GM12878 (cell line): ENCODE results near the gene SLCO3A1. TPM values are rescaled to one million over a fixed set of nuclear protein-coding genes. Genes with fewer than 3 reads are reported as not detected.

Experiments used
- ATAC-seq: fragments of 200-7000 bp; cut with Tn5 transposase; 3 replicates; pipeline ENCODE4 v1.9.1; 2020; ENCODE audit warnings: mild to moderate bottlenecking, moderate library complexity
- BruUV-seq: library from RNA; stranded (reverse); fragments of 400-500 nt; replicated peaks from 2 replicates; lab custom pipeline; 2021; lab: Mats Ljungman, UMichigan
- CTCF ChIA-PET: fragments of 300-600 bp; sonication (Branson Sonifier 250); formaldehyde crosslinking; extraction: SDS; loops from one replicate; lab custom pipeline; 2021; ENCODE audit warnings: inconsistent platforms; lab: Yijun Ruan, JAX
- POLR2A ChIA-PET: fragments of 350-600 bp; formaldehyde crosslinking; extraction: SDS; loops from one replicate; lab custom pipeline; 2021; ENCODE audit warnings: inconsistent platforms; lab: Charles Lee
- RAD21 ChIA-PET: fragments of 300-600 bp; sonication (Branson Sonifier 250); formaldehyde crosslinking; loops from one replicate; lab custom pipeline; 2023; ENCODE audit warnings: antibody characterized with exemption; ENCODE audit not compliant: unreplicated experiment; lab: Charles Lee
- SMC1A ChIA-PET: fragments of 300-600 bp; sonication (Branson Sonifier 250); formaldehyde crosslinking; loops from one replicate; lab custom pipeline; 2023; ENCODE audit not compliant: unreplicated experiment, uncharacterized antibody; lab: Charles Lee
- DNase-seq: peaks from one replicate; pipeline ENCODE4 v3.0.0-alpha.2; 2011; ENCODE audit warnings: low read depth, low spot score
- FAIRE-seq: peaks from 3 replicates; lab custom pipeline; 2011; peaks lifted over from hg19 to GRCh38; lab: Jason Lieb, UNC
- H2AFZ ChIP-seq: 2 replicates; pipeline ENCODE4 v1.6.0; 2011; ENCODE audit warnings: low read depth, low read length, control low read depth; ENCODE audit not compliant: control insufficient read depth
- H3K27ac ChIP-seq: 2 replicates; pipeline ENCODE4 v1.5.1; 2011; ENCODE audit warnings: control low read depth; ENCODE audit not compliant: control insufficient read depth, insufficient read depth
- H3K27me3 ChIP-seq, 2 experiments: replicated peaks in 1 of 2; 2 replicates each; pipeline versions ENCODE4 v1.6.0 to v1.6.1; 2011; ENCODE audit warnings: low read length in 1 of 2; ENCODE audit not compliant: control insufficient read depth in 2 of 2, insufficient read depth in 2 of 2
- H3K36me3 ChIP-seq, 2 experiments: 2 replicates each; pipeline ENCODE4 v1.5.1; 2011; ENCODE audit warnings: low read length in 1 of 2; ENCODE audit not compliant: control insufficient read depth in 2 of 2, insufficient read depth in 2 of 2
- H3K4me1 ChIP-seq: 2 replicates; pipeline ENCODE4 v1.6.1; 2011; ENCODE audit warnings: mild to moderate bottlenecking, low read length, moderate library complexity, mixed read lengths; ENCODE audit not compliant: control insufficient read depth, insufficient read depth
- H3K4me2 ChIP-seq: 2 replicates; pipeline ENCODE4 v1.6.0; 2011; ENCODE audit warnings: control low read depth; ENCODE audit not compliant: control insufficient read depth, insufficient read depth
- H3K4me3 ChIP-seq: fragments of 200-600 bp; sonication (generic); 2 replicates; pipeline ENCODE4 v1.5.1; 2016
- H3K79me2 ChIP-seq: 2 replicates; pipeline ENCODE4 v1.6.0; 2011; ENCODE audit warnings: low read length; ENCODE audit not compliant: control insufficient read depth, insufficient read depth
- H3K9ac ChIP-seq: 2 replicates; pipeline ENCODE4 v1.8.0; 2011; ENCODE audit warnings: low read length, control low read depth, mixed read lengths; ENCODE audit not compliant: control insufficient read depth, insufficient read depth
- H3K9me3 ChIP-seq: replicated peaks from 3 replicates; pipeline ENCODE4 v1.5.1; 2011; ENCODE audit warnings: mild to moderate bottlenecking, low read length; ENCODE audit not compliant: control insufficient read depth, insufficient read depth
- H4K20me1 ChIP-seq: 2 replicates; pipeline ENCODE4 v1.6.0; 2011; ENCODE audit not compliant: control insufficient read depth, insufficient read depth
- ATF2 ChIP-seq: IDR thresholded peaks from 2 replicates; pipeline ENCODE4 v1.6.1; 2012; ENCODE audit warnings: low read length, inconsistent platforms
- BRCA1 ChIP-seq: IDR thresholded peaks from 2 replicates; pipeline ENCODE4 v1.6.1; 2011; ENCODE audit warnings: low read depth, low read length, improper control_type of control experiment
- CBFB ChIP-seq: IDR thresholded peaks from 2 replicates; pipeline ENCODE4 v1.6.1; 2016; ENCODE audit warnings: antibody characterized with exemption, low read depth
- CHD1 ChIP-seq: IDR thresholded peaks from 2 replicates; pipeline ENCODE4 v1.6.1; 2012; ENCODE audit warnings: low read depth, low read length, improper control_type of control experiment
- CHD4 ChIP-seq: fragments of 200-600 bp; sonication (generic); IDR thresholded peaks from 2 replicates; pipeline ENCODE4 v1.6.1; 2016; ENCODE audit warnings: mild to moderate bottlenecking
- CREM ChIP-seq: IDR thresholded peaks from 2 replicates; pipeline ENCODE4 v1.6.1; 2014; ENCODE audit warnings: antibody characterized with exemption, low read depth
- GATAD2B ChIP-seq: fragments of 450-650 bp; conservative IDR thresholded peaks from 2 replicates; pipeline ENCODE4 v1.6.1; 2017; ENCODE audit warnings: low read depth, mild to moderate bottlenecking, moderate library complexity
- HDGF ChIP-seq: fragments of 450-650 bp; IDR thresholded peaks from 2 replicates; pipeline ENCODE4 v1.6.1; 2016; ENCODE audit warnings: antibody characterized with exemption
- MAX ChIP-seq: IDR thresholded peaks from 2 replicates; pipeline ENCODE4 v1.6.1; 2012; ENCODE audit warnings: low read depth, low read length, improper control_type of control experiment
- MYC ChIP-seq: IDR thresholded peaks from 2 replicates; pipeline ENCODE4 v1.6.1; 2011; ENCODE audit warnings: mild to moderate bottlenecking, low read length, moderate library complexity, inconsistent platforms; ENCODE audit not compliant: insufficient read depth, insufficient replicate concordance, insufficient read length, severe bottlenecking
- PKNOX1 ChIP-seq: fragments of 450-650 bp; IDR thresholded peaks from 2 replicates; pipeline ENCODE4 v1.6.1; 2016; ENCODE audit warnings: mild to moderate bottlenecking
- SMAD5 ChIP-seq: IDR thresholded peaks from 2 replicates; pipeline ENCODE4 v1.6.1; 2016; ENCODE audit warnings: antibody characterized with exemption, low read depth
- SUPT20H ChIP-seq: IDR thresholded peaks from 2 replicates; pipeline ENCODE4 v1.6.1; 2011; ENCODE audit warnings: low read depth, mild to moderate bottlenecking, low read length, moderate library complexity, borderline replicate concordance; ENCODE audit not compliant: control insufficient read depth
- TCF7 ChIP-seq: IDR thresholded peaks from 2 replicates; pipeline ENCODE4 v1.6.1; 2014; ENCODE audit warnings: antibody characterized with exemption, borderline replicate concordance
- ZNF24 ChIP-seq: fragments of 450-650 bp; IDR thresholded peaks from 2 replicates; pipeline ENCODE4 v1.6.1; 2017; ENCODE audit warnings: antibody characterized with exemption, mild to moderate bottlenecking
- WGBS: methylation state at CpG from one replicate; pipeline ENCODE4 v1.1.6; 2016; ENCODE audit warnings: low lambda C conversion rate; ENCODE audit not compliant: insufficient replicate concordance, insufficient coverage; ENCODE audit errors: missing lambda C conversion rate; 5-methylcytosine and 5-hydroxymethylcytosine counted together
- in situ Hi-C: fragments of 300-500 bp; cut with MboI; formaldehyde crosslinking; loops from 9 replicates; pipeline ENCODE4 v1.14.3; 2018; ENCODE audit warnings: mixed read lengths
- intact Hi-C: fragments of 100-400 bp; cut with micrococcal nuclease; formaldehyde crosslinking; loops from one replicate; pipeline ENCODE4 v1.14.2; 2022; ENCODE audit not compliant: unreplicated experiment
- polyA plus RNA-seq, 11 experiments: library from polyadenylated mRNA; depleted of rRNA in 4 of 11; unstranded in 6 of 11; stranded (reverse) in 5 of 11; fragments of >200 nt; fragmentation: Nextera tagmentation in 4 of 11; fragmentation: Illumina TruSeq in 1 of 11; extraction: Ambion mirVana in 4 of 11; extraction: Trizol in 1 of 11; gene quantifications; 1 replicate in 1 of 11; 2 replicates in 10 of 11; pipeline versions ENCODE4 v1.2.1 to v1.2.3, GENCODE V29; 2011 to 2016; ENCODE audit warnings: inconsistent platforms in 2 of 11, missing spikeins in 2 of 11, low read depth in 1 of 11
- total RNA-seq, 4 experiments: library from RNA; depleted of rRNA in 3 of 4; stranded (reverse); fragments of >200 nt in 3 of 4; fragmentation: Illumina TruSeq in 1 of 4; extraction: Trizol in 1 of 4; gene quantifications; 2 replicates each; pipeline versions ENCODE4 v1.2.1 to v1.2.3, GENCODE V29; 2013 to 2021

SLCO3A1 gene
- total and polyA plus RNA-seq, 10 of the 15 experiments (the other 5 are each of a cell fraction or from before 2014, with no cell fraction given): 0.05 to 5.9 (median 0.31) TPM

- H4K20me1 ChIP-seq: no peaks in the 10 kb centered on the region
- 44% methylated on average over 4 of the region's 4 CpGs for WGBS
- H3K9me3 ChIP-seq: no peaks in the 10 kb centered on the region
- H3K9ac ChIP-seq: no peak overlapping the region
- H3K27ac ChIP-seq: no peak overlapping the region
- intact Hi-C loops (no loop called here), in situ Hi-C loops (no loop called here)
- ChIA-PET CTCF (no interaction called here), POLR2A (no interaction called here), RAD21 (no interaction called here)
- FAIRE-seq: no peak
- no peak overlapping the region for H3K4me3 ChIP-seq
- H3K79me2 ChIP-seq: no peaks in the 10 kb centered on the region
- BruUV-seq: no TSS peak
- peaks cover 19% of the 10 kb centered on the region for H3K4me1 ChIP-seq
- H2AFZ ChIP-seq: no peak overlapping the region
- no peak for TF ChIP-seq MAX
- TF ChIP-seq, all 136 proteins: peak for 0
- ATAC-seq (no peak), DNase-seq (no peak)
- Histone ChIP-seq H3K4me2 (no peak overlapping the region), H3K36me3 (no peaks in the 10 kb centered on the region), H3K27me3 (no peaks in the 10 kb centered on the region)
- SMC1A ChIA-PET: no interaction called here
These were observed 311.5 kb downstream of the SLCO3A1 start for GRCh38 chr15:92165001-92165346.

- Histone ChIP-seq H3K9ac (no peak overlapping the region), H3K4me2 (no peak overlapping the region)
- in situ Hi-C loops: no loop called here
- TF ChIP-seq CHD4: no peak
- no peak for TF ChIP-seq SMAD5
- TF ChIP-seq PKNOX1: no peak
- TF ChIP-seq ZNF24: no peak
- no peak for TF ChIP-seq TCF7
- no peak for TF ChIP-seq HDGF
- TF ChIP-seq SUPT20H: no peak
- no peak for TF ChIP-seq ATF2
- TF ChIP-seq BRCA1: no peak
- no peak for TF ChIP-seq MYC
- TF ChIP-seq CBFB: no peak
- no peak for TF ChIP-seq GATAD2B
- no peak for TF ChIP-seq CHD1
- no peak for TF ChIP-seq CREM
These were observed 312.5 kb downstream of the SLCO3A1 start for GRCh38 chr15:92166029-92166428.

More at GRCh38 chr15:92166029-92166428, 312.5 kb downstream of the SLCO3A1 start:
- ChIA-PET RAD21 (no interaction called here), POLR2A (no interaction called here), SMC1A (no interaction called here), CTCF (no interaction called here)
- Histone ChIP-seq H3K9me3 (no peaks in the 10 kb centered on the region), H3K4me3 (no peak overlapping the region), H3K79me2 (no peaks in the 10 kb centered on the region), H3K4me1 (peaks cover 9% of the 10 kb centered on the region; the same call in 1 of the 2 replicates), H3K27ac (no peak overlapping the region), H2AFZ (no peak overlapping the region), H3K36me3 (no peaks in the 10 kb centered on the region), H3K27me3 (no peaks in the 10 kb centered on the region), H4K20me1 (no peaks in the 10 kb centered on the region)
- ATAC-seq (no peak), FAIRE-seq (no peak), DNase-seq (no peak)
- WGBS: 48% methylated on average over 7 of the region's 7 CpGs
- no TSS peak for BruUV-seq
- intact Hi-C loops: no loop called here
